NCI-H524 (cell line): ENCODE measurements around the gene AP2A1.

Experiments
- DNase-seq, 2 experiments: peaks; one replicate each; lab custom pipeline; 2025; lab: John Stamatoyannopoulos, UW

AP2A1 gene

DNA sequence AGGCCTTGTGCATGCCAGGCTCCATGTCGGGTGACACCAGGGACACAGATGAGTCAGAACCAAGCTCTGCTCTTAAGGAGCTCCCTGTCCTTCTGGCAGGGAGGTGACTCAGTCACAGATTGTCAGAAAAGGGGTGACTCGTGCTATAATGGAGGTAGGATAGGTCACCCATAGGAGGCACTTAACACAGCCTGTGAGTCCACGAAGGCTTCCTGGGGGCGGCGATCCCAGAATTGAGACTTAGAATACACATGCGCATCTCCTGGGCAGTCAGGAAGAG is 26.7 kb downstream of the AP2A1 start:
- no peak for DNase-seq

DNA sequence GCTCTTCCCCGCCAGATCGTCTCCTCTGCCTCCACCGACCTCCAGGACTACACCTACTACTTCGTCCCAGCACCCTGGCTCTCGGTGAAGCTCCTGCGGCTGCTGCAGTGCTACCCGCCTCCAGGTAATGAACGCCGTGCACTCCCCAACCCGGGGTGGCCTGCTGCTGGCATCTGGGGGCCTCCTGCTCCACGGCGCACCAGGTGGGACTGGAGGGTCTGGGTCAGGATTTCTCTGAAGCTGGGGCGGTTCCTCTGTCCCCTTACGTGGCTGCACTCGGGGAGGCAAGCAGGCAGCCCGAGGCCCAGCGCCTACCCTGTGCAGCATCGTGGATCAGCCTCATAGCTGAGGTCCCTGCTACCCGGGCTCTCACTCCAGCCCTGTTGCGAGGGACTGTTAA is 28.8 kb downstream of the AP2A1 start:
- no peak for DNase-seq

DNA sequence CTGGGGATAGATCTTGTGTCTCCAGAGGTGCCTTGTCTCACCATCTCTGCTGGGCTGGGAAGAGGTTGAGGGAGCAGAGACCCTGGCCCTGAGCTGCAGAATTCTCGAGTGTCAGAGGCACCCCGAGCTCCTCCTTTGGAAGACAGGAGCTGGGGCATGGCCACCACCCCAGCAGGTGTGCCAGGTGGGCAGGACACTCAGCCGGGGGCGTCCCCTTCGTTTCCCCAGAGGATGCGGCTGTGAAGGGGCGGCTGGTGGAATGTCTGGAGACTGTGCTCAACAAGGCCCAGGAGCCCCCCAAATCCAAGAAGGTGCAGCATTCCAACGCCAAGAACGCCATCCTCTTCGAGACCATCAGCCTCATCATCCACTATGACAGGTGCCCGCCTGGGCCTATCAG is 31.8 kb downstream of the AP2A1 start:
- no peak for DNase-seq

DNA sequence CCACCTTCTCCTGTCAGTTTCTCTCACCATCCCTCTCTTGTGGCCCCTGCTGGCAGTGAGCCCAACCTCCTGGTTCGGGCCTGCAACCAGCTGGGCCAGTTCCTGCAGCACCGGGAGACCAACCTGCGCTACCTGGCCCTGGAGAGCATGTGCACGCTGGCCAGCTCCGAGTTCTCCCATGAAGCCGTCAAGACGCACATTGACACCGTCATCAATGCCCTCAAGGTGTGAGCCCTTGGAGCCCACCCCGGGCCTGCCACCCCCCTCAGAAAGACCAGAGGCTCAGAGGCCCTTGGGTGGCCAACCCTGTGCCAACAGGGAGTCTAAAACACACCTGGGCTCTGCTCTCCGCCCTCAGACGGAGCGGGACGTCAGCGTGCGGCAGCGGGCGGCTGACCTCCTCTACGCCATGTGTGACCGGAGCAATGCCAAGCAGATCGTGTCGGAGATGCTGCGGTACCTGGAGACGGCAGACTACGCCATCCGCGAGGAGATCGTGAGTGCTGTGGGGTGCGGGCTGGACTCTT is 32.5 kb downstream of the AP2A1 start:
- no peak for DNase-seq

DNA sequence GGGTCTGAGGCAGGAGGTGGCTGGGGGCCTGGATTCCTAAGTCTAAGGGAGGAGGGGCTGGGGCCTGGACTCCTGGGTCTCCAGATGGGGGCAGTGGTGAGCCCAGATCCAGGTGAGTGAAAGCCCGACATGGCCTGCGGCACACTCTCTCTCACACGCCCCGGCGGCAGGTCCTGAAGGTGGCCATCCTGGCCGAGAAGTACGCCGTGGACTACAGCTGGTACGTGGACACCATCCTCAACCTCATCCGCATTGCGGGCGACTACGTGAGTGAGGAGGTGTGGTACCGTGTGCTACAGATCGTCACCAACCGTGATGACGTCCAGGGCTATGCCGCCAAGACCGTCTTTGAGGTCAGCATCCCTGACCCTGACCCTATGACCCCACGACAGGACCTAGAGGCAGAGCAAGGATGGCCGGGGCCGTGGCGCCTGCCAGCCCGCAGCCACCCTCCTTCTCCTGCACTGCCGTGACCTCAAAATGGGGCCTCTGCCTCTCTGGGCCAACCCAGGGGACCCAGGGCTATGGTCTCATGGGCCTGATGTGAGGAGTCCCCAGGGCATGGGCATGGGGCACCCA is 33.1 kb downstream of the AP2A1 start:
- DNase-seq, result no peak

DNA sequence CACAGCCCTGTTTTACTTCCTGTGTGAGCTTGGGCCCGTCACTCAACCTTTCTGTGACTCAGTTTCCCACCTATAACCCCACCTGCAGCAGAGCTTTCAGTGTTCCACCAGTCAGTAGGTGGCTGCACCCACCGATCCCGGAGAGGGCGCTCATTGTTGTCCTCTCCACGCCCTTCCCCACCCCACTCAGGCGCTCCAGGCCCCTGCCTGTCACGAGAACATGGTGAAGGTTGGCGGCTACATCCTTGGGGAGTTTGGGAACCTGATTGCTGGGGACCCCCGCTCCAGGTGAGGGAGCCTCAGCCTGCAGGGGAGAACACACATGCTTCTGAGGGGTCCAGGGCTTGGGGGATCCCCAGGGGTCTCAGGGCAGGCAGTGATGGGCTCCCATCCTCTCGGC is 34.0 kb downstream of the AP2A1 start:
- DNase-seq, result no peak

DNA sequence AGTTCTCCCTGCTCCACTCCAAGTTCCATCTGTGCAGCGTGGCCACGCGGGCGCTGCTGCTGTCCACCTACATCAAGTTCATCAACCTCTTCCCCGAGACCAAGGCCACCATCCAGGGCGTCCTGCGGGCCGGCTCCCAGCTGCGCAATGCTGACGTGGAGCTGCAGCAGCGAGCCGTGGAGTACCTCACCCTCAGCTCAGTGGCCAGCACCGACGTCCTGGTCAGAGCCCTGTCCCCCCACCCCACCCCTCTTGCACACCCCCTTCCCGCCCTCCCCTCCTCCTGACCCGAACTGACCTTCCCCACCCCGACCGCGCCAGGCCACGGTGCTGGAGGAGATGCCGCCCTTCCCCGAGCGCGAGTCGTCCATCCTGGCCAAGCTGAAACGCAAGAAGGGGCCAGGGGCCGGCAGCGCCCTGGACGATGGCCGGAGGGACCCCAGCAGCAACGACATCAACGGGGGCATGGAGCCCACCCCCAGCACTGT is 34.6 kb downstream of the AP2A1 start:
- DNase-seq, result no peak

DNA sequence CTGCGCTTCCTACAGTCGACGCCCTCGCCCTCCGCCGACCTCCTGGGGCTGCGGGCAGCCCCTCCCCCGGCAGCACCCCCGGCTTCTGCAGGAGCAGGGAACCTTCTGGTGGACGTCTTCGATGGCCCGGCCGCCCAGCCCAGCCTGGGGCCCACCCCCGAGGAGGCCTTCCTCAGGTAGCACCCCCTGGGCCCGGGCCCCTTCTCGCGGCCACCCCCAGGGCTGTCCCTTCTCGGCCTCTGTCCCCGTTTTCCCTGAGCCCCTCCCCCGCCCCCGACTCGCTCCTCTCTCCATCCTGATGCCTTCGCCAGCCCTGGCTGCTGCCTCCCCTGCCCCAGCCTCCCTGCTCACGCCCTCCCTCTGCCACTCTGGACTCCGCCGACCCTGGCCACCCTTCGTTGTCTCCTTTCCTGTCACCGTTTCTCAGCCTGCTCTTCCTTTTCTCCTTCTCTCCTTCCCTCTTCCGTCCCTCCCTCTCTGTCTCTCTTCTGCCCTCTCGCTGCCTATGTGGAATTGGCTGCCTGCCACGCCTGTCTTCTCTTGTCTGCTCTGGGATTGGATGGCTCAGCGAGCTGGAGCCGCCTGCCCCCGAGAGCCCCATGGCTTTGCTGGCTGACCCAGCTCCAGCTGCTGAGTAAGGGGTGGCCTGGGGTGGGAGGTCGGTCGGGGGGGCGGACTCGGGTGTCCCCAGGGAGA is 35.3 kb downstream of the AP2A1 start:
- DNase-seq, result peak in 1 of 2 experiments; percentile 27

DNA sequence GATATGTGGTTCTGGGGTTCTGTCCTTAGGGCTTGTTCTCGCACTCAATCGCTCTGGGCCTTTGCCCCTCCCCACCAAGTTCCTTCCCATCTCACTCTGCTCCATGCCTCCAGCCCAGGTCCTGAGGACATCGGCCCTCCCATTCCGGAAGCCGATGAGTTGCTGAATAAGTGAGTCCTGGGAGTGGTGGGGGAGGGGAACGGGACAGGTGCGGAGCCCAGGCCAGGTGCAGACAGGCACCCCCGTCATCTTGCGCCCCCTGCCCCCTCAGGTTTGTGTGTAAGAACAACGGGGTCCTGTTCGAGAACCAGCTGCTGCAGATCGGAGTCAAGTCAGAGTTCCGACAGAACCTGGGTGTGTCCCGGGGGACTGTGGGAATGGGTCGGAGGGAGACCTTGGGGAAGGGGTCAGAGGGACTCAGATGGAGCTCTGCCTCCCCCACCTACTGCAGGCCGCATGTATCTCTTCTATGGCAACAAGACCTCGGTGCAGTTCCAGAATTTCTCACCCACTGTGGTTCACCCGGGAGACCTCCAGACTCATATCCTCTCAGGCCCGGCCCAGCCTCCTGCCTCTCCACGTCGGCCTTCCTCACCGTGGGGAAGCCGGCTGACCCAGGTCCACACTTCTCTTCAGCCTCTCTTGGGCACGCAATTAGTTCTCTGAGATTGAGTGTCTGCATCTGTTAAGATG is 36.2 kb downstream of the AP2A1 start:
- no peak for DNase-seq

DNA sequence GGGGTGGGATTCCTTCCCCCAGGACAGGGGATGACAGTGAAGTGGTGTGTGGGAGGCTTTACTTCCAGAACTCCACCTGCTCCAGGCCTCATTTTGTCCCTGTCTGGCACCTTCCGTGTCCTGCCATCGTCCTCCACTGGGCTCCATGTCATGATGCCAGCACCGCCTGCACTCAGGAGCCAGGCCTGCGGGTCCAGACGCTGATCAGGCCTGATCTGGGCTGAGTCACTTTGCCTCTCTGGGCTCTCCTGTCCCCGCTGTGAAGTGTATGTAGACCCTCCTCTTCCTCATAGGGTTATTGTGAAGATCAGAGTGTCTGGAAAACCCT is 36.7 kb downstream of the AP2A1 start:
- no peak for DNase-seq

DNA sequence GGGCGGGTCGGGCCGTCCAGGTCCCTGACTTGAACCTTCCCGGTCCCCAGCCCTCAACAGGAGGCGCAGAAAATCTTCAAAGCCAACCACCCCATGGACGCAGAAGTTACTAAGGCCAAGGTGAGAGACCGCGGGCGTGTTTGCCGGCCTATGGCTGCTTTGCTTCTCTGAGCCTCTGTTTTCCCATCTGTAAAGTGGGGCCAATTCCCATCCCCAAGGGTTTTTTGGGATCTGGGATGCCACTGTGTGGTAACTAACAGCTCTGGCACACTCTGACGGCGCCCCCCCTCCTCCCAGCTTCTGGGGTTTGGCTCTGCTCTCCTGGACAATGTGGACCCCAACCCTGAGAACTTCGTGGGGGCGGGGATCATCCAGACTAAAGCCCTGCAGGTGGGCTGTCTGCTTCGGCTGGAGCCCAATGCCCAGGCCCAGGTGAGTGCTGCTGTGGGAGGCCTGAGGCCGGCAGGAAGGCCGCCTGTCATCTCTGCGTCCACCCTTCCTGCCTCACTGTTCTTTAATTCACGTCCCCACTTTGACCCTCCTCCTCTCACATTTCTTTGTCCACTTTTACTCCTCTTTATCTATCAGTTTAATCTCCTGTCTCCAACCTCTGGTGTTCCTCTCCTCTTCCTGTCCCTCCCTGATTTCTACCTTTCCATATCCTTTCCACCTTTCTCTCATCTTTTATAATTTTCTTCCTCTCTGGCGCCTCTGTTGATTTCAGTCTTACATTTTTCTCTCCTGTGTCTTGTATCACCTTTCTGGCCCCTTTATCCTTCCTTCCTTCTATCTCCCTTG is 39.2 kb downstream of the AP2A1 start:
- no peak for DNase-seq

DNA sequence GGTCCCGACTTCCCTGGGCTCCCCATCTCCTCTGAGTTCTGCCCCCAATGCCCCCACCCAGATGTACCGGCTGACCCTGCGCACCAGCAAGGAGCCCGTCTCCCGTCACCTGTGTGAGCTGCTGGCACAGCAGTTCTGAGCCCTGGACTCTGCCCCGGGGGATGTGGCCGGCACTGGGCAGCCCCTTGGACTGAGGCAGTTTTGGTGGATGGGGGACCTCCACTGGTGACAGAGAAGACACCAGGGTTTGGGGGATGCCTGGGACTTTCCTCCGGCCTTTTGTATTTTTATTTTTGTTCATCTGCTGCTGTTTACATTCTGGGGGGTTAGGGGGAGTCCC is 39.8 kb downstream of the AP2A1 start:
- no peak for DNase-seq

DNA sequence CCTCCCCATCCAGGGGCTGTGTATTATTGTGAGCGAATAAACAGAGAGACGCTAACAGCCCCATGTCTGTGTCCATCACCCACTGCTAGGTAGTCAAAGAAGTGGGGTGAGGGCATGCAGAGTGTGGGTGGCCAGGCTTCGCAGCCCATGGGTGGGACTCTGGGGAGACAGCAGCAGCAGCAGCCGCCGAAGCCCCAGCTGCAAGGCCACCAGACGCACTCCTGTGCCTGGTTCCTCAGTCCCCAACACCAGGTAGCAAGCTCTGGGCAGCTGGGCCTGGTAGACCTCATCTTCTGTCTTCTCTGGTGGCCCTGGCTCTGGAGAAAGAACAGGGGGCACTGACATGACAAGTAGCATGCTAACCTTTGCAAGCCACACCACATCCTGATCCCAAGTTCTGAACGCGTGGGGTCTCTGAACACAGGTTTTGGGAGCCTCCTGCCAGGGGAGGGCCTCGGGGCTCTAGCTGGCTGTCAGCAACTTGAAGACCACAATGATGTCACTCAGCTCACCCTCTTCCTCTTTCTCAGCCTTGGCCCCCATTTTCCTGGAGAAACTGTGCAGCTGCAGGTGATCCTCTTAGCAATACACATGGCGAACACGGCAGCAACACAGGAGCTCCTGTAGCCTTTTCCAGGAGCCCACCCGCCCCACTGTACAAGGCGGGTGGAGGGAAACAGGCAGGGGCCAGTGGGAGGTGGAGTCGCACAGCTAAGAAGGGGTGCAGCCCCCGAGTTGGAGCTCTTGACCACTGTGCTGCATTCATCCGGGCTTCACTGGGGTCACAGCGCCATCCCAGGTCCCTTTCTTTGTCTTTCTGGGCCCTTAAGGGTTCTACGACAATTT is 40.5 kb downstream of the AP2A1 start:
- DNase-seq, result no peak

DNA sequence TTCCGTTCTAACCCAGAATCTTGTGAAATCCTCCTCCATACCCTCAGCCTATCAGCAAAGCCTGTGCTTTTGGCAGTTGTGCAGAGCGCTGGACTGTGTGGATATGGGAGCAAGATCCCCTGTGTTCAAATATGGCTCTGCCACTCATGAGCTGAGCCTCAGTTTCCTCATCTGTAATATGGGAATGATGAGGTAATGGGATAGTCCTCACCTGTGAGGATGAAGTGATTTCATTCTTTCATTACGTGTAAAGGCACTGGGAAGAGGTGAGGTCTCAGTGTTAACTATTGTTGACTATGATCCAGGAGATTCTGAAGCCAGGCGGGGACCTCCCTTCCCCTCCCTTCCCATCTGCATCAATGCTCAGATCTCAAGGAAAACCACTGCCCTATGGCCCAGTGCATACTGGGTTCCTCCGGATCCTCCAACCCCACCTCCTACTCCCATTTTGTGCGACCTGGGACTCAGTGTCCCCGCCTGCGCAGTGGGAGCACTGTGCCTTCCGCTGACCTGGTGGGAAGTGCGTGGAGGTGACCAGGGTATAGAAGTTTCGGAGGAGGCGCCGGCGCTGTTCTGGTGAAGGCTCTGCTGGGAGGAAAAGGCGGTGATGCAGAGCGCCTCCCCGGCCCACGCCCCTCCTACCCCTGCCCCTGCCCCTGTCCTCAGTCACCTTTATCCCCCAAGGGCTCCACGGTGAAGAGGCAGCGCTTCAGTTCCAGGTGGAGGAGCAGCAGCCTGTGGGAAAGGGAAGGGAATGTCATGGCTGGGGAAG is 41.3 kb downstream of the AP2A1 start:
- DNase-seq, result no peak

DNA sequence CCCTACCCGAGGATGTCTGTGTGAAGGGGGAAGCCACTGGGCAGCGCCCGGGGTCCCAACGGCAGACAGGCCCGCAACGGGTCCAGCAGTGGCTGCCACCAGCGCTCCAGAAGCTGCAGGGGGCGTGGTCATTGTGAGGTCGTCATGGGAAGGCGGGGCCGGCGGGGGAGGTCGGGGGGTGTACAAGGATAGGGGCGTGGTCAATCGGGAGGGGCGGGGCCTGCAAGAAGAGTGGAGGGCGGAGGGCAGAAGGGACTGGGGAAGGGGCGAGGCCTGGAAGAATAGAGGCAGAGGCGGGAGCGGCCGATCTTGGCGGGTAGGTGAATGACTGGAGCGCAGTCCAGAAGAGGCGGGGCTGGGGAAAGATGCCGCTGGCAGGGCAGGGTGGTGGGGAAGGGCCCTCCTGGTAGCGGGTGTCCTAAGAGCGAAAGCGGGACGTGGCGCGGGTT is 41.9 kb downstream of the AP2A1 start:
- DNase-seq, result no peak

DNA sequence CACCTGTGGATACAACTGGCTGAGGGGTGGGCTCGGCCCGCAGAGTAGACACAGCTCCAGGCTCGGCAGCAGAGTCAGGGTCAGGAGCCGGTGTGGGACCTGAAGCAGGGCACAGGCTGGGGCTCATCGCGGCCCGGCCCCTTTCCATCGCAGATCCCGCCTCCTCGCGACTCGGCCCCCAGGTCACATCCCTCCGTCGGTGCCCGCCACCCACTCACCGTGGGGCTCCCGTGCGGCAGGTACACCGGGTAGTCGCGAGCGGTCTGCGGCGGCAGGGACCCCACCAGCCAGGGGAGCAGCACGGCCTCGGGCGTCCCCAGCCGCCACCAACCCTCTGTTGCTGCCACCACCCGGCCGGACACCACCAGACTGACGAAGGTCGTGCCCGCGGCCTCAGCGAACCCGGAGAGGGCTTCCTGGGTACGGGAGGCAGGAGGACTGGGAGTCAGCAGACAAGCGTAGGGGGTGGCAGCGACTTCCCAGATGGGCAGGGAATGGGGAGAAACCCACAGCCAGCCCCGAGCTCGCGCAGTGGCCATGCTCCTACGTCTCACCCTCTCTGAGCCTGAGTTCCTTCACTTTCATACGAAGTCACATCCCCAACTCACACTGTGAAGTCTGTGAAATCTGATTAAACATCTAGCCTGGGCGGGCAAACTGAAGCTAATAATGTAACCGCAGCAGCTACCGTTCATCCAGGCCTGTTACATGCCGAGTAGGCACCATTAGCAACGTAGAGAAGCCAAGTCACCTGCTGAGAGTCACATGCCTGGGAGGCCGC is 42.5 kb downstream of the AP2A1 start:
- no peak for DNase-seq

DNA sequence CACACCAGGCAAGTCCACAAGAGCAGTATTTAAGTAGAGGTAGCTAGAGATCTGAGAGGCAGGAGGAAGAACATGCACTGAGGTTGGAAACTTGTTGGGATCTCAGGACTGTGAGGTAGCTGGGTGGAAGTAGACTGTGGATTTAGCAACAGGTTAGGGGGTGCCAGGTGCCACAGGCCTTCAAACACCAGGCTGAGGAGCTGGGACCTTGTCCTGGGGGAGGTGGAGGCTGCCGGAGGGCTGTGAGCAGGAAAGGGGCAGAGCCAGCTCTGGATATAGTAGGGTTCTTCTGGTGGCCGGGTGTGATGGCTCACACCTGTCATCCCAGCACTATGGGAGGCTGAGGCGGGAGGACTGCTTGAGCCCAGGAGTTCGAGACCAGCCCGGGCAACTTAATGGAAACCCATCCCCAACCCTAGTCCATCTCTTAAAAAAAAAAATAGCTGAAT is 43.2 kb downstream of the AP2A1 start:
- no peak for DNase-seq

DNA sequence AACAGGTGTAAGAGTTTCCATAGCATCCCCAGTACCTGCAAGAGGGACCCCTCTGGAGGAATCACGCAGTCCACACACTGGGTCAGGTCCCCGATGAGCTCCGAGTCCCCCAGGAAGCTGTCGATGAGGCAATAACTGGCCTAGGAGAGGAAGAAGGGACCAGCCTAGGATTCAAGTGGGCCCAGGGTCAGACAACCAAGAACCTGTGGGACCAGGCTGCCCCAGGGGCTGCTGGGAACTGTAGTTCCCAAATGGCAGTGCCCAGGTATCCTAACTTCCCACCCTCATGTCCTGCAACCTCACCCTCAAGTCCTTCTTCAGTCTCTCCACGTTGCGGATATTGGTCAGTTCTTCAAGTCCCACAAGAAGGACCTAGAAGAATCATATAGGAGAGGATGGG is 44.5 kb downstream of the AP2A1 start:
- no peak for DNase-seq

DNA sequence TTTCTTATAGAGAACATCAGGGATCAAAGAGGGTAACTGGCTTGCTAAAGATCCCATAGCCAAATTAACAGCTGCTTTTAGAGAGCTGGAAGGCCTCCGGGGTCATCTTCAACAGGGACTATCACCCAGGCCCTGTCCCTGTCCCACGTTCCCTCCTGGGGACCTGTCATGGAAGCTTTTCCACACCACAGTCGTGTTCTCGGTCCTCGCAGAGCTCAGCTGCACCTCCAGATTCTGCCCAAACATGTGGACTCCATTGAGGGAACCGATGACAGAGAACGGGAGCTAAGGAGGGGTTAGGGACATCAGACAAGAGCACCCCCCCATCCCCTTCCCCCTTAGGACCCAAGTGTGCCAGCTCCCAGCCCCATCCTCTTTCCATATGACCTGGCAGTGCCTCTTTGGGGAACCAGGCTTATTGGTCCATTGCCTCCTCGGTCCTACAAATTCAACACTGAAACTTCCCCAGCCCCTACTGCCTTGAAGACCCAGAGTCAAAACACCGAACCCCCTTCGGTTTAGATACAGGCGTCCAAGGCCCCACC is 45.7 kb downstream of the AP2A1 start:
- DNase-seq, result no peak
